ENCODE data around the gene ACKR3. TPM values are rescaled to one million over a fixed set of nuclear protein-coding genes. Genes with fewer than 3 reads are reported as not detected.

Gene ACKR3
- total and polyA plus RNA-seq, 10 of the 15 experiments (the other 5 are each of a cell fraction or from before 2014, with no cell fraction given) = 3.0 to 154 (median 6.4) TPM

DNA sequence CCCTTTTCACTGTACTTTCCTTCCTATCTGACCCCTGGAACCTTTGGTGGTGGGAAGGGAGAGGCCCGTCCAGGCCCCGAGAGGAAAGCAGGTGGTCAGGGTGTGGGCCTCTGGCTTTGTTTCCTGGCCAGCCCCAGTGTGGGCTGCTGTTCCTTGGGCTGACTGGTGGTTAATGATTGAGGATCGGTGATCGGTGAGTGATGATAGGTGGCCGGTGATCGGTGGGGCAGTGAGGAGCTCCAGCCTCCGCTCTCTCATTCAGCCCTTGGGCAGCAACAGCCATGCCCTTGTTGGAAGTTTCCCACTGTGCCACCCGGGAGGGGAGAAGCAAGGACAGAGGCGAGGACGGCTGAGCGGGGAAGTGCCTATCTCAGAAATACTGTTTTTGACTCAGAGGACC lies 7.3 kb downstream of the ACKR3 start:
- no peaks in the 10 kb centered on the region for H3K27me3 ChIP-seq (replicated peaks in 1 of 2; ENCODE audit: control insufficient read depth in 2 of 2, insufficient read depth in 2 of 2, low read length in 1 of 2)
- peaks cover 16% of the 10 kb centered on the region for H3K79me2 ChIP-seq (ENCODE audit: control insufficient read depth, insufficient read depth, low read length)

More for the DNA sequence above, 7.3 kb downstream of the ACKR3 start:
- no TSS peak for BruUV-seq (replicated peaks)
- in situ Hi-C loops (cut with MboI) = no loop called here
- ChIA-PET SMC1A (ENCODE audit: uncharacterized antibody, unreplicated experiment) (interaction anchor here (0.5 to 1.2 kb wide), 5 partner anchors 24 to 498 kb away, joined by 3 to 4 read pairs (median 3); no protein-coding TSS in a partner anchor), CTCF (interaction anchor here (0.9 to 2.0 kb wide), 3 partner anchors 17 to 267 kb away, joined by 3 to 8 read pairs (median 3); no protein-coding TSS in a partner anchor), RAD21 (ENCODE audit: unreplicated experiment) (interaction anchor here (0.9 to 1.9 kb wide), 2 partner anchors 12 to 64 kb away, joined by 3 to 7 read pairs; no protein-coding TSS in a partner anchor), POLR2A (no interaction called here)
- H2AFZ ChIP-seq (ENCODE audit: control insufficient read depth, low read depth, low read length) = no peak overlapping the region
- TF ChIP-seq, protein P1, sequence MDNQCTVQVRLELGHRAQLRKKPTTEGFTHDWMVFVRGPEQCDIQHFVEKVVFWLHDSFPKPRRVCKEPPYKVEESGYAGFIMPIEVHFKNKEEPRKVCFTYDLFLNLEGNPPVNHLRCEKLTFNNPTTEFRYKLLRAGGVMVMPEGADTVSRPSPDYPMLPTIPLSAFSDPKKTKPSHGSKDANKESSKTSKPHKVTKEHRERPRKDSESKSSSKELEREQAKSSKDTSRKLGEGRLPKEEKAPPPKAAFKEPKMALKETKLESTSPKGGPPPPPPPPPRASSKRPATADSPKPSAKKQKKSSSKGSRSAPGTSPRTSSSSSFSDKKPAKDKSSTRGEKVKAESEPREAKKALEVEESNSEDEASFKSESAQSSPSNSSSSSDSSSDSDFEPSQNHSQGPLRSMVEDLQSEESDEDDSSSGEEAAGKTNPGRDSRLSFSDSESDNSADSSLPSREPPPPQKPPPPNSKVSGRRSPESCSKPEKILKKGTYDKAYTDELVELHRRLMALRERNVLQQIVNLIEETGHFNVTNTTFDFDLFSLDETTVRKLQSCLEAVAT (IDR thresholded peaks at IDR 0.05) = peak; percentile 93
- no peak for TF ChIP-seq MYC (IDR thresholded peaks at IDR 0.05; ENCODE audit: insufficient read depth, insufficient read length, insufficient replicate concordance, low read length, severe bottlenecking)
- no peak overlapping the region for H3K9ac ChIP-seq (ENCODE audit: control insufficient read depth, insufficient read depth, low read length)
- H3K4me3 ChIP-seq = no peak overlapping the region
- intact Hi-C loops (cut with micrococcal nuclease; ENCODE audit: unreplicated experiment) = no loop called here
- WGBS (ENCODE audit: insufficient coverage, insufficient replicate concordance, low lambda C conversion rate, missing lambda C conversion rate) = 91% methylated on average over 11 of the region's 11 CpGs
- H4K20me1 ChIP-seq (ENCODE audit: control insufficient read depth, insufficient read depth) = peaks cover 2% of the 10 kb centered on the region; the same call in 1 of the 2 replicates
- no peak overlapping the region for H3K27ac ChIP-seq (ENCODE audit: control insufficient read depth, insufficient read depth)
- no peaks in the 10 kb centered on the region; the same call in 1 of the 2 replicates for H3K4me1 ChIP-seq (ENCODE audit: control insufficient read depth, insufficient read depth, low read length)
- H3K36me3 ChIP-seq (ENCODE audit: control insufficient read depth in 2 of 2, insufficient read depth in 2 of 2, low read length in 1 of 2) = peaks cover 7 to 11% of the 10 kb centered on the region in 2 experiments; a peak in 3 of 4 replicates
- no peak overlapping the region for H3K4me2 ChIP-seq (ENCODE audit: control insufficient read depth, insufficient read depth)
- ATAC-seq = no peak
- H3K9me3 ChIP-seq (replicated peaks; ENCODE audit: control insufficient read depth, insufficient read depth, low read length) = no peaks in the 10 kb centered on the region; the same call in 2 of the 3 replicates
- FAIRE-seq = no peak
- no peak for DNase-seq (ENCODE audit: low read depth, low spot score)
